ENCODE results near the gene SPACA4. TPM values are rescaled to one million over a fixed set of nuclear protein-coding genes. Genes with fewer than 3 reads are reported as not detected.
A peak's percentile ranks its signal among the peaks of the same experiment; 100 is the strongest.
"Not testable (repeated sequence)": the region's sequence is repeated elsewhere in the genome, so short reads cannot be mapped to it uniquely, and the experiment has no call there.

The SPACA4 gene
- total and polyA plus RNA-seq, 2 of the 4 experiments (the other 2 are of a cell fraction): not detected

- Histone ChIP-seq H4K20me1 (ENCODE audit: insufficient read depth, low read length) (no peaks in the 10 kb centered on the region), H3K36me3 (ENCODE audit: control insufficient read depth, insufficient read depth, low read length) (peaks cover 2% of the 10 kb centered on the region; the same call in 1 of the 2 replicates), H2AFZ (replicated peaks; ENCODE audit: low read length, poor library complexity) (peak overlapping the region; percentile 46), H4K5ac (ENCODE audit: low read depth, low read length) (no peak overlapping the region), H3K9me3 (ENCODE audit: control insufficient read depth, insufficient read depth, low read length) (no peaks in the 10 kb centered on the region), H3K27me3 (ENCODE audit: control insufficient read depth, insufficient read depth, low read length) (no peaks in the 10 kb centered on the region), H3K4ac (ENCODE audit: low read depth, low read length) (no peak overlapping the region), H2BK5ac (ENCODE audit: low read depth, low read length, poor library complexity, severe bottlenecking) (no peak overlapping the region), H3K9me1 (ENCODE audit: insufficient read depth, low read length) (peaks cover 23% of the 10 kb centered on the region), H3K23ac (ENCODE audit: low read depth, low read length) (no peak overlapping the region), H3K27ac (ENCODE audit: insufficient read depth, low read length) (no peak overlapping the region), H3K4me1 (ENCODE audit: control insufficient read depth, insufficient read depth, low read length) (peaks cover 39% of the 10 kb centered on the region), H3K4me2 (ENCODE audit: low read depth, low read length) (no peak overlapping the region), H3K14ac (replicated peaks; ENCODE audit: low read depth, low read length) (no peak overlapping the region), H3K18ac (ENCODE audit: low read depth, low read length) (no peak overlapping the region), H2BK120ac (ENCODE audit: low read depth, low read length) (no peak overlapping the region), H2BK20ac (ENCODE audit: low read depth, low read length) (no peak overlapping the region), H2BK15ac (ENCODE audit: low read depth, low read length) (no peak overlapping the region), H2AK9ac (replicated peaks; ENCODE audit: low read depth, low read length, poor library complexity) (peak overlapping the region; percentile 79), H3K4me3 (ENCODE audit: insufficient read depth, low read depth, low read length) (no peak overlapping the region), H3K9ac (ENCODE audit: low read depth, low read length) (no peak overlapping the region), H4K8ac (ENCODE audit: low read depth in 2 of 2, low read length in 2 of 2) (peak overlapping the region in 1 of 2 experiments; percentile 59; a peak in 1 of 4 replicates), H4K91ac (ENCODE audit: insufficient read depth, low read depth, low read length) (no peak overlapping the region), H3K79me1 (ENCODE audit: low read depth in 1 of 2, low read length in 2 of 2) (peaks cover 0 to 14% of the 10 kb centered on the region in 2 experiments; a peak in 3 of 4 replicates), H2AK5ac (ENCODE audit: low read depth, low read length) (peak overlapping the region; percentile 51; the same call in 1 of the 2 replicates), H3K56ac (ENCODE audit: extremely low read depth, insufficient read depth, low read length) (no peak overlapping the region)
- ATAC-seq (ENCODE audit: low read depth) (no peak), DNase-seq (no peak)
- no TSS peak for BruUV-seq (replicated peaks)
- WGBS, 2 experiments (ENCODE audit: extremely low coverage in 2 of 2, insufficient read length in 1 of 2): 60% methylated on average over 1 of the region's 3 CpGs; no CpG with 5 or more reads in 1 of the 2 experiments
- CTCF ChIA-PET: no interaction called here
- POLR2A ChIA-PET (ENCODE audit: unreplicated experiment): interaction anchor here (0.6 kb wide), 1 partner anchor 213 kb away, joined by 30 read pairs; no protein-coding TSS in a partner anchor
- dilution Hi-C loops (cut with HindIII; ENCODE audit: low sequenced_read_pairs, unreplicated experiment): no loop called here
- intact Hi-C loops (cut with micrococcal nuclease): no loop called here
- TF ChIP-seq MXI1 (IDR thresholded peaks at IDR 0.05; ENCODE audit: borderline replicate concordance, low read depth, low read length) (no peak), RFX5 (IDR thresholded peaks at IDR 0.05; ENCODE audit: low read depth, low read length) (no peak)
- in situ Hi-C loops (cut with MboI; ENCODE audit: low sequenced_read_pairs): no loop called here
Measured at GRCh38 chr19:48631225-48631624, 24.7 kb downstream of the SPACA4 start.

- BruUV-seq (replicated peaks); H3K56ac ChIP-seq (ENCODE audit: extremely low read depth, insufficient read depth, low read length); H2AFZ ChIP-seq (replicated peaks; ENCODE audit: low read length, poor library complexity); H3K18ac ChIP-seq (ENCODE audit: low read depth, low read length); H3K27me3 ChIP-seq (ENCODE audit: control insufficient read depth, insufficient read depth, low read length); H3K36me3 ChIP-seq (ENCODE audit: control insufficient read depth, insufficient read depth, low read length); H4K20me1 ChIP-seq (ENCODE audit: insufficient read depth, low read length); H2BK15ac ChIP-seq (ENCODE audit: low read depth, low read length); H3K9ac ChIP-seq (ENCODE audit: low read depth, low read length); DNase-seq; H2BK20ac ChIP-seq (ENCODE audit: low read depth, low read length); H2AK9ac ChIP-seq (replicated peaks; ENCODE audit: low read depth, low read length, poor library complexity); ATAC-seq (ENCODE audit: low read depth); H3K4ac ChIP-seq (ENCODE audit: low read depth, low read length); H3K9me3 ChIP-seq (ENCODE audit: control insufficient read depth, insufficient read depth, low read length); H3K4me2 ChIP-seq (ENCODE audit: low read depth, low read length); H4K8ac ChIP-seq (ENCODE audit: low read depth in 2 of 2, low read length in 2 of 2); H4K5ac ChIP-seq (ENCODE audit: low read depth, low read length); intact Hi-C loops (cut with micrococcal nuclease); in situ Hi-C loops (cut with MboI; ENCODE audit: low sequenced_read_pairs); H4K91ac ChIP-seq (ENCODE audit: insufficient read depth, low read depth, low read length); dilution Hi-C loops (cut with HindIII; ENCODE audit: low sequenced_read_pairs, unreplicated experiment); H3K23ac ChIP-seq (ENCODE audit: low read depth, low read length); H3K27ac ChIP-seq (ENCODE audit: insufficient read depth, low read length); H3K4me3 ChIP-seq (ENCODE audit: insufficient read depth, low read depth, low read length); POLR2A ChIA-PET (ENCODE audit: unreplicated experiment): not testable (repeated sequence)
- peak overlapping the region; percentile 19 for H2BK120ac ChIP-seq (ENCODE audit: low read depth, low read length)
- peaks cover 39% of the 10 kb centered on the region for H3K4me1 ChIP-seq (ENCODE audit: control insufficient read depth, insufficient read depth, low read length)
- H2BK5ac ChIP-seq (ENCODE audit: low read depth, low read length, poor library complexity, severe bottlenecking): peak overlapping the region; percentile 36
- H3K9me1 ChIP-seq (ENCODE audit: insufficient read depth, low read length): peaks cover 23% of the 10 kb centered on the region
- 0 out of 2 replicates have a peak overlapping the region, but pooled peaks have one; percentile 10 for H3K14ac ChIP-seq (replicated peaks; ENCODE audit: low read depth, low read length)
- WGBS, 2 experiments (ENCODE audit: extremely low coverage in 2 of 2, insufficient read length in 1 of 2): 91% methylated on average over 4 of the region's 11 CpGs; no CpG with 5 or more reads in 1 of the 2 experiments
- peaks cover 0 to 14% of the 10 kb centered on the region in 2 experiments; a peak in 3 of 4 replicates for H3K79me1 ChIP-seq (ENCODE audit: low read depth in 1 of 2, low read length in 2 of 2)
- CTCF ChIA-PET: interaction anchor here (0.6 kb wide), 1 partner anchor 212 kb away, joined by 9 read pairs; no protein-coding TSS in a partner anchor
- peak overlapping the region; percentile 56; the same call in 1 of the 2 replicates for H2AK5ac ChIP-seq (ENCODE audit: low read depth, low read length)
Measured at GRCh38 chr19:48632286-48632685, 25.7 kb downstream of the SPACA4 start.
